ENCODE results near the gene MED12L.

DNA sequence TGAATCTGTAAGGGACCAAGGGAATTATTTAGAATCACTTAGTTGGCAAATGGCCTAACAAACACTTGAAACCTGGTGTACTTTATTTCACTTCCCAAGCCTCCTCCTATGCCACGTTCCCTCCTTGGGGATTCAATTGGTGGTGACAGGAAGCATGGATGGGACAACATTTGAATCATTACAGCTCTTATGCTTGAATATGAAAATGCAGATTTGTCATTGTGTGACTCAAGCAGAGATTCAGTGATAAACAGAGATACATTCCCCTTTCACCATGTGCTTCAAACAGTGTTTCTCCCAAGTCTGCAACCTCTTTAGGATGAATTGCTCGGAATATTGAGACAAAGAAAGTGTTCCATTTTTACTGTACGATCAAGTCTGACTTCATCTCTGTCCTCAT, 32.7 kb upstream of the MED12L start:
- TF ChIP-seq, protein P1, sequence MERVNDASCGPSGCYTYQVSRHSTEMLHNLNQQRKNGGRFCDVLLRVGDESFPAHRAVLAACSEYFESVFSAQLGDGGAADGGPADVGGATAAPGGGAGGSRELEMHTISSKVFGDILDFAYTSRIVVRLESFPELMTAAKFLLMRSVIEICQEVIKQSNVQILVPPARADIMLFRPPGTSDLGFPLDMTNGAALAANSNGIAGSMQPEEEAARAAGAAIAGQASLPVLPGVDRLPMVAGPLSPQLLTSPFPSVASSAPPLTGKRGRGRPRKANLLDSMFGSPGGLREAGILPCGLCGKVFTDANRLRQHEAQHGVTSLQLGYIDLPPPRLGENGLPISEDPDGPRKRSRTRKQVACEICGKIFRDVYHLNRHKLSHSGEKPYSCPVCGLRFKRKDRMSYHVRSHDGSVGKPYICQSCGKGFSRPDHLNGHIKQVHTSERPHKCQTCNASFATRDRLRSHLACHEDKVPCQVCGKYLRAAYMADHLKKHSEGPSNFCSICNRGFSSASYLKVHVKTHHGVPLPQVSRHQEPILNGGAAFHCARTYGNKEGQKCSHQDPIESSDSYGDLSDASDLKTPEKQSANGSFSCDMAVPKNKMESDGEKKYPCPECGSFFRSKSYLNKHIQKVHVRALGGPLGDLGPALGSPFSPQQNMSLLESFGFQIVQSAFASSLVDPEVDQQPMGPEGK (CRISPR knock-in tag; IDR thresholded peaks at IDR 0.05; ENCODE audit: borderline replicate concordance): no peak
- TF ChIP-seq, protein P2, sequence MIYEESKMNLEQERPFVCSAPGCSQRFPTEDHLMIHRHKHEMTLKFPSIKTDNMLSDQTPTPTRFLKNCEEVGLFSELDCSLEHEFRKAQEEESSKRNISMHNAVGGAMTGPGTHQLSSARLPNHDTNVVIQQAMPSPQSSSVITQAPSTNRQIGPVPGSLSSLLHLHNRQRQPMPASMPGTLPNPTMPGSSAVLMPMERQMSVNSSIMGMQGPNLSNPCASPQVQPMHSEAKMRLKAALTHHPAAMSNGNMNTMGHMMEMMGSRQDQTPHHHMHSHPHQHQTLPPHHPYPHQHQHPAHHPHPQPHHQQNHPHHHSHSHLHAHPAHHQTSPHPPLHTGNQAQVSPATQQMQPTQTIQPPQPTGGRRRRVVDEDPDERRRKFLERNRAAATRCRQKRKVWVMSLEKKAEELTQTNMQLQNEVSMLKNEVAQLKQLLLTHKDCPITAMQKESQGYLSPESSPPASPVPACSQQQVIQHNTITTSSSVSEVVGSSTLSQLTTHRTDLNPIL (CRISPR knock-in tag; IDR thresholded peaks at IDR 0.05; ENCODE audit: low read depth): no peak
